K562 (cell line): ENCODE data around the gene PAEP. TPM values are rescaled to one million over a fixed set of nuclear protein-coding genes. Genes with fewer than 3 reads are reported as not detected.
"Not testable (repeated sequence)": the region's sequence is repeated elsewhere in the genome, so short reads cannot be mapped to it uniquely, and the experiment has no call there.

Source experiments
- ATAC-seq: fragments of 200-7000 bp; cut with Tn5 transposase; 3 replicates; pipeline ENCODE4 v1.9.1; 2020; ENCODE audit warnings: moderate library complexity
- BruUV-seq: library from RNA; stranded (reverse); fragments of 400-500 nt; replicated peaks from 2 replicates; lab custom pipeline; 2021; lab: Mats Ljungman, UMichigan
- CTCF ChIA-PET: fragments of 300-600 bp; formaldehyde crosslinking; extraction: SDS; loops from one replicate; lab custom pipeline; 2021; ENCODE audit warnings: low intra/inter-chr PET ratio; lab: Yijun Ruan, JAX
- POLR2A ChIA-PET: fragments of 300-600, 350-650 bp; sonication (Branson Sonifier 250); formaldehyde crosslinking; extraction: SDS; loops from one replicate; lab custom pipeline; 2021; ENCODE audit warnings: antibody characterized with exemption, inconsistent platforms; lab: Yijun Ruan, JAX
- DNase-seq, 4 experiments: peaks; one replicate each; pipeline versions ENCODE4 v3.0.0 to v3.0.0-alpha.2; 2011 to 2018; ENCODE audit warnings: low spot score in 3 of 4, mixed read lengths in 3 of 4; ENCODE audit errors: extremely low read depth in 1 of 4
- FAIRE-seq: peaks from 2 replicates; lab custom pipeline; 2011; peaks lifted over from hg19 to GRCh38; lab: Jason Lieb, UNC
- H2AFZ ChIP-seq: 2 replicates; pipeline ENCODE4 v1.6.0; 2011; ENCODE audit warnings: low read depth, low read length, control low read depth, inconsistent platforms
- H3K27ac ChIP-seq: fragments of 200-600 bp; 3 replicates; pipeline ENCODE4 v1.8.0; 2011; ENCODE audit warnings: low read depth, mild to moderate bottlenecking, control low read depth, inconsistent platforms, low read length, moderate library complexity, mixed read lengths; ENCODE audit errors: extremely low read depth
- H3K27me3 ChIP-seq, 2 experiments: fragments of 300-600 bp in 1 of 2; 2 replicates in 1 of 2; 3 replicates in 1 of 2; pipeline versions ENCODE4 v1.6.0 to v1.8.0; 2011; ENCODE audit warnings: inconsistent platforms in 2 of 2, low read length in 2 of 2, mild to moderate bottlenecking in 1 of 2, mixed read lengths in 1 of 2, moderate library complexity in 1 of 2; ENCODE audit not compliant: control insufficient read depth in 2 of 2, insufficient read depth in 2 of 2
- H3K36me3 ChIP-seq: fragments of 300-600 bp; 3 replicates; pipeline ENCODE4 v1.8.0; 2011; ENCODE audit warnings: mild to moderate bottlenecking, low read length, inconsistent platforms; ENCODE audit not compliant: control insufficient read depth, insufficient read depth
- H3K4me1 ChIP-seq, 2 experiments: fragments of 200-600 bp in 1 of 2; replicated peaks in 1 of 2; 2 replicates in 1 of 2; 3 replicates in 1 of 2; pipeline versions ENCODE4 v1.5.1 to v1.8.0; 2011; ENCODE audit warnings: inconsistent platforms in 2 of 2, low read length in 2 of 2, mild to moderate bottlenecking in 1 of 2, mixed read lengths in 1 of 2, moderate library complexity in 1 of 2; ENCODE audit not compliant: control insufficient read depth in 2 of 2, insufficient read depth in 2 of 2
- H3K4me2 ChIP-seq: 2 replicates; pipeline ENCODE4 v1.6.1; 2011; ENCODE audit warnings: low read length, control low read depth, inconsistent platforms, mixed read lengths; ENCODE audit not compliant: insufficient read depth
- H3K4me3 ChIP-seq: fragments of 200-600 bp; sonication (generic), shearing (Covaris generic); 2 replicates; pipeline ENCODE4 v1.5.1; 2016; ENCODE audit warnings: control low read depth, inconsistent platforms
- H3K79me2 ChIP-seq: fragments of 200-600 bp; 3 replicates; pipeline ENCODE4 v1.8.0; 2011; ENCODE audit warnings: low read length, inconsistent platforms; ENCODE audit not compliant: control insufficient read depth, insufficient read depth
- H3K9ac ChIP-seq, 2 experiments: 2 replicates each; pipeline versions ENCODE4 v1.6.0 to v1.6.1; 2011; ENCODE audit warnings: low read depth in 2 of 2, low read length in 2 of 2, control low read depth in 1 of 2, inconsistent platforms in 1 of 2, mild to moderate bottlenecking in 1 of 2, mixed read lengths in 1 of 2; ENCODE audit not compliant: insufficient read depth in 1 of 2
- H3K9me1 ChIP-seq: one replicate; pipeline ENCODE4 v1.6.0; 2011; ENCODE audit warnings: inconsistent platforms, mild to moderate bottlenecking, low read length, moderate library complexity; ENCODE audit not compliant: control insufficient read depth, insufficient read depth
- H3K9me3 ChIP-seq: replicated peaks from 2 replicates; pipeline ENCODE4 v1.5.1; 2011; ENCODE audit warnings: low read depth, low read length, inconsistent platforms; ENCODE audit not compliant: control insufficient read depth, insufficient read depth
- H4K20me1 ChIP-seq: replicated peaks from 2 replicates; pipeline ENCODE4 v1.6.1; 2011; ENCODE audit warnings: low read length, inconsistent platforms, mixed read lengths; ENCODE audit not compliant: control insufficient read depth, insufficient read depth
- BDP1 ChIP-seq: IDR thresholded peaks from 3 replicates; pipeline ENCODE4 v1.6.1; 2011; ENCODE audit not compliant: insufficient read length, insufficient read depth
- CEBPG ChIP-seq, 3 experiments: fragments of 200-800 bp in 1 of 3; sonication (Bioruptor generic) in 1 of 3; sonication (generic) in 1 of 3; formaldehyde crosslinking in 1 of 3; IDR thresholded peaks in 2 of 3; conservative IDR thresholded peaks in 1 of 3; 2 replicates each; pipeline versions ENCODE4 v1.6.1 to v1.8.0; 2016 to 2022; ENCODE audit warnings: missing compliant biosample characterization in 2 of 3, missing genetic modification characterization in 2 of 3, mild to moderate bottlenecking in 1 of 3, missing genetic modification reagents in 1 of 3
- CSDE1 ChIP-seq, 2 experiments: fragments of 450-650 bp; IDR thresholded peaks; 2 replicates each; pipeline ENCODE4 v1.6.1; 2016; ENCODE audit warnings: mild to moderate bottlenecking in 1 of 2
- HLTF ChIP-seq: fragments of 450-650 bp; IDR thresholded peaks from 2 replicates; pipeline ENCODE4 v1.6.1; 2016
- KLF13 ChIP-seq: fragments of 450-650 bp; IDR thresholded peaks from 2 replicates; pipeline ENCODE4 v1.6.1; 2016; ENCODE audit warnings: missing genetic modification characterization, low read depth, mild to moderate bottlenecking, missing compliant biosample characterization, moderate library complexity, borderline replicate concordance
- PHF8 ChIP-seq: fragments of 200-600 bp; sonication (generic); IDR thresholded peaks from 2 replicates; pipeline ENCODE4 v1.6.1; 2012; ENCODE audit warnings: mixed run types, mild to moderate bottlenecking, inconsistent platforms, low read length, moderate library complexity, borderline replicate concordance
- RHOXF2B ChIP-seq: fragments of 250-450 bp; sonication (Bioruptor Pico); conservative IDR thresholded peaks from 2 replicates; pipeline ENCODE4 v1.5.1; 2021
- SIX5 ChIP-seq, 2 experiments: IDR thresholded peaks; 2 replicates each; pipeline ENCODE4 v1.6.1; 2011; ENCODE audit warnings: low read length in 2 of 2, borderline replicate concordance in 1 of 2, low read depth in 1 of 2, mild to moderate bottlenecking in 1 of 2, moderate library complexity in 1 of 2; ENCODE audit not compliant: insufficient read depth in 1 of 2
- ZC3H4 ChIP-seq: sonication (generic); formaldehyde crosslinking; IDR thresholded peaks from 2 replicates; pipeline ENCODE4 v1.9.0; 2021; ENCODE audit warnings: missing genetic modification reagents, borderline replicate concordance
- ZEB2 ChIP-seq: fragments of 450-650 bp; IDR thresholded peaks from 2 replicates; pipeline ENCODE4 v1.6.1; 2016
- ZNF174 ChIP-seq: fragments of 250-450 bp; sonication (Bioruptor Pico); IDR thresholded peaks from 2 replicates; pipeline ENCODE4 v1.4.0; 2020; ENCODE audit warnings: mild to moderate bottlenecking
- ZNF449 ChIP-seq: fragments of 250-450 bp; sonication (Bioruptor Pico); IDR thresholded peaks from 2 replicates; pipeline ENCODE4 v1.8.0; 2022; ENCODE audit warnings: moderate library complexity, mild to moderate bottlenecking, inconsistent platforms
- ZSCAN32 ChIP-seq: fragments of 450-650 bp; formaldehyde crosslinking; IDR thresholded peaks from 2 replicates; pipeline ENCODE4 v1.4.0; 2020; ENCODE audit warnings: mild to moderate bottlenecking, moderate library complexity
- WGBS: fragments of 100-300 bp; shearing (Covaris generic); methylation state at CpG from one replicate; pipeline ENCODE4 v1.1.6; 2016; ENCODE audit warnings: low coverage, mixed read lengths; ENCODE audit not compliant: insufficient coverage; ENCODE audit errors: missing lambda C conversion rate; 5-methylcytosine and 5-hydroxymethylcytosine counted together
- in situ Hi-C: fragments of 300-500 bp; cut with MboI; formaldehyde crosslinking; loops from 4 replicates; pipeline ENCODE4 v1.15.0; 2018; ENCODE audit warnings: inconsistent platforms, mixed read lengths
- intact Hi-C: fragments of 100-400 bp; cut with micrococcal nuclease; formaldehyde crosslinking; loops from 2 replicates; pipeline ENCODE4 v1.14.2; 2022
- polyA plus RNA-seq, 8 experiments: library from polyadenylated mRNA; depleted of rRNA in 4 of 8; stranded (reverse) in 5 of 8; unstranded in 3 of 8; fragments of >200 nt; fragmentation: Nextera tagmentation in 2 of 8; fragmentation: Illumina TruSeq in 1 of 8; extraction: Ambion mirVana in 2 of 8; extraction: Trizol in 1 of 8; gene quantifications; 2 replicates each; pipeline versions ENCODE4 v1.2.1 to v1.2.3, GENCODE V29; 2011 to 2014; ENCODE audit warnings: inconsistent platforms in 1 of 8, missing spikeins in 1 of 8
- total RNA-seq, 7 experiments: library from RNA; depleted of rRNA in 6 of 7; stranded (reverse); fragments of >200 nt in 6 of 7; fragmentation: Illumina TruSeq in 2 of 7; extraction: Trizol in 2 of 7; gene quantifications; 2 replicates each; pipeline versions ENCODE4 v1.2.1 to v1.2.3, GENCODE V29; 2011 to 2021; ENCODE audit warnings: low replicate concordance in 1 of 7
- TF ChIP-seq, protein P1 (sequence below): sonication (generic); formaldehyde crosslinking; IDR thresholded peaks from 2 replicates; pipeline ENCODE4 v1.5.0; 2020; ENCODE audit warnings: missing genetic modification reagents

The PAEP gene
- total and polyA plus RNA-seq, 9 of the 15 experiments (the other 6 are each of a cell fraction or from before 2014, with no cell fraction given) = 0.22 to 4.5 (median 0.58) TPM

- not testable (repeated sequence) for TF ChIP-seq CEBPG (CRISPR knock-in tag; IDR thresholded peaks at IDR 0.05)
- TF ChIP-seq CEBPG (tag; conservative IDR thresholded peaks at IDR 0.05 in 1 of 2, IDR thresholded peaks at IDR 0.05 in 1 of 2) (peak in 1 of 2 experiments; percentile 73; a peak in 2 of 4 replicates), ZEB2 (0 out of 2 replicates have a peak, but pooled peaks have one; percentile 42)
- TF ChIP-seq, all 486 proteins: peak for 9; not testable (repeated sequence) for 477
Measured at GRCh38 chr9:135543262-135543894, 18.2 kb upstream of the PAEP start (continued).

GRCh38 chr9:135544981-135545635 lies 16.4 kb upstream of the PAEP start:
- in situ Hi-C loops (no loop called here), intact Hi-C loops (no loop called here)
- no peaks in the 10 kb centered on the region for H4K20me1 ChIP-seq
- ChIA-PET CTCF (no interaction called here), POLR2A (no interaction called here)
- no peaks in the 10 kb centered on the region for H3K9me1 ChIP-seq
- no peak overlapping the region for H2AFZ ChIP-seq
- H3K27ac ChIP-seq = no peak overlapping the region
- ATAC-seq (peak; percentile 32; the same call in 2 of the 3 replicates), FAIRE-seq (no peak), DNase-seq (no peak)
- no peak overlapping the region for H3K4me2 ChIP-seq
- no peaks in the 10 kb centered on the region for H3K79me2 ChIP-seq
- no TSS peak for BruUV-seq
- H3K9ac ChIP-seq = no peak overlapping the region
- 5% methylated on average over 15 of the region's 18 CpGs for WGBS
- H3K9me3 ChIP-seq = no peaks in the 10 kb centered on the region
- H3K4me1 ChIP-seq = peaks cover 0 to 6% of the 10 kb centered on the region in 2 experiments; a peak in 1 of 5 replicates
- H3K36me3 ChIP-seq = no peaks in the 10 kb centered on the region
- TF ChIP-seq PHF8 (no peak), CSDE1 (IDR thresholded peaks at IDR 0.05) (no peak), ZSCAN32 (CRISPR knock-in tag) (no peak), ZC3H4 (no peak), ZNF174 (CRISPR knock-in tag) (no peak), ZNF449 (CRISPR knock-in tag) (no peak), KLF13 (tag) (no peak), SIX5 (IDR thresholded peaks at IDR 0.05; ENCODE audit: borderline replicate concordance in 1 of 2, insufficient read depth in 1 of 2, low read depth in 1 of 2, low read length in 2 of 2) (no peak), RHOXF2B (no peak), HLTF (no peak), BDP1 (no peak)
- TF ChIP-seq, protein P1, sequence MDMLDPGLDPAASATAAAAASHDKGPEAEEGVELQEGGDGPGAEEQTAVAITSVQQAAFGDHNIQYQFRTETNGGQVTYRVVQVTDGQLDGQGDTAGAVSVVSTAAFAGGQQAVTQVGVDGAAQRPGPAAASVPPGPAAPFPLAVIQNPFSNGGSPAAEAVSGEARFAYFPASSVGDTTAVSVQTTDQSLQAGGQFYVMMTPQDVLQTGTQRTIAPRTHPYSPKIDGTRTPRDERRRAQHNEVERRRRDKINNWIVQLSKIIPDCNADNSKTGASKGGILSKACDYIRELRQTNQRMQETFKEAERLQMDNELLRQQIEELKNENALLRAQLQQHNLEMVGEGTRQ = no peak
- TF ChIP-seq, all 486 proteins: peak for 0
- no peak overlapping the region for H3K4me3 ChIP-seq
- peaks cover 5 to 39% of the 10 kb centered on the region in 2 experiments for H3K27me3 ChIP-seq
